Inferior parietal cortex (tissue), 1 donor: Measurements from ENCODE around the gene ALG2.
"Not testable (repeated sequence)": the region's sequence is repeated elsewhere in the genome, so short reads cannot be mapped to it uniquely, and the experiment has no call there.

Experiments used
- DNase-seq: peaks from one replicate; pipeline ENCODE4 v3.0.0-alpha.2; 2016; ENCODE audit errors: extremely low spot score

ALG2 gene

DNA sequence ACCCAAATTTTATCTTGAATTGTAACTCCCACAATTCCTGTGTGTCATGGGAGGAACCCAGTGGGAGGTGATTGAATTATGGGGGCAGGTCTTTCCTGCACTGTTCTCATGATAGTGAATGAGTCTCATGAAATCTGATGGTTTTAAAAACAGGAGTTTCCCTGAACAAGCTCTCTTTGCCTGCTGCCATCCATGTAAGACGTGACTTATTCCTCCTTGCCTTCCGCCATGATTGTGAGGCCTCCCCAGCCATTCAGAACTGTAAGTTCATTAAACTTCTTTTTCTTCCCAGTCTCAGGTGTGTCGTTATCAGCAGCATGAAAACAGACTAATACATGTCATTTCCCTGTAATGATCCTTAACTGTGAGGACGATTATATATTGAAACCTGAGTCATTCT is 16.1 kb upstream of the ALG2 start:
- DNase-seq = not testable (repeated sequence)

- no peak for DNase-seq
Observed at GRCh38 chr9:99237356-99237755, 15.6 kb upstream of the ALG2 start.

GRCh38 chr9:99235926-99236634 is 14.3 kb upstream of the ALG2 start:
- no peak for DNase-seq

- DNase-seq = no peak
Observed at GRCh38 chr9:99235069-99235468, 13.3 kb upstream of the ALG2 start.

DNA sequence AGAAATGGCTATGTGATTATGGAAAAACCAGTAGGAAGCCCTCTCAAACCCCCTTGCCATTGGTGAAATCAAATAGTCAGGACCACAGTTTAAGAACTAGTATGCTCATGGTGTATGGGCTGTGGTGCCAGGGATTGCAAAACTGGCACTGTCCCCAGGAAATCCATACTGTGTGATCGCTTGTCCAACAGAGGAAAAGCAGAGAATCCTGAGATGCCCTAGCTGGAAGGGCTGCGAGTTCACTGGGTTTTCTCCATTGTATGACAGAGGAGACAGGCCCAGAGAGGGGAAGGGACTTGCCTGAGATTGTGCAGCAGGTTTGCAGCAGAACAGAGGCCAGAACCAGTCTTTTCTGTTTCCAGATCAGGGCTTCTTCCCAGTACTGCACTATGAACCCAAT is 12.9 kb upstream of the ALG2 start:
- DNase-seq = no peak

DNA sequence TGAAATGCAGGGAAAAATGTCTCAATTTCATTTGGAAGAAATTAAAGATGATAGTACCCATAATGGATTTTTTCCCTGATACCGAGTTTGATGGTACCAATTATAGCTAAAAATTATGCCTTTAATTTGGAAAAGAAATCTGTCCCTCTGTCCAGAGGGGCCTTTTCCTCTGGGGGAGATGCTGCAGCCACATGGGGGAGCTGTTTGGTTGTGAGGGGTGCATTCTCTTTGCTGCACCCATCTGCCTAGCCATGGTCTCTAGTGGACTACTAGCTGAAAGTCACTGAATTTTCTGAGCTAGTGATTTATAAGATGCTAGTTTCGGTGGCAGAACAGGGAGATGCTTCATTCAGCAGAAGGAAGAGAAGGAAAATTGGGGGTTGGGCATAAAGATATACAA is 10.0 kb upstream of the ALG2 start:
- no peak for DNase-seq

DNA sequence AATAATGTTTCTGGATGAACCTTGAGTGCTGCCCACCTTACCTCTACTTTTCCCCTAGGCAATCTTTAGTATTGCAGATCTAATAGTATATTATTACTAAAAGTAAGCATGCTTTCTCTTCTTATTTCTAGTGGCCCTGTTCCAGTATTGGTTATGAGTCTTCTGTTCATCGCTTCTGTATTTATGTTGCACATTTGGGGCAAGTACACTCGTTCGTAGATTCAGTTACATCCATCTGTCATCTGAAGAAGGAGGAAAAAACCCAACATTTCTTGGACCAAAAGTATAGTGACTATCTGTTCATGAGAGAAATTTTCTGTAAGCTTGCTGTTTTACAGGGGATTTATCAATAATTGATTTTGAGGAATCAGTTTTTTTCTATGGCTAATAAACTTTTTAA is 8.5 kb upstream of the ALG2 start:
- DNase-seq = no peak

DNA sequence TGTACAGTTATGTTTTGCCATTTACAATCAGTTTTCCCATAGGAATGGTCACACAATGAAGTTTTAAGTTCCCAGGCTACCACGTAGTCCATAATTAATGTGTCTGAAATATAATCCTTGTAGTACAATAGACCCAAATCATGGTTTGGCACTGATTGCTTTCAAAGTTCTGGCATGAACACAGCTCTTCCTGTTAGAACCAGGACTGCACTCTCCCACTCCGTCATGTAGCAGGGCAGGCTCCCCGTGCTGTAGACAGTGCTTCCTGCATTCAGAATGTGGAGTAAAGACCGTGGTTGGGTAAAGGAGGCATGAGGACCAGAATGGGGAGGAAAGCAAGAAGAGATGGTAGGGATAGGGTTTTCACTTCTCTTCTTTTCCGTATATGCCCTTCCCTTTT is 4.3 kb upstream of the ALG2 start:
- DNase-seq = no peak

- no peak for DNase-seq
Observed at GRCh38 chr9:99224445-99224844, 2.7 kb upstream of the ALG2 start.

- no peak for DNase-seq
Observed at GRCh38 chr9:99222416-99223270, 901 bp upstream of the ALG2 start.

DNA sequence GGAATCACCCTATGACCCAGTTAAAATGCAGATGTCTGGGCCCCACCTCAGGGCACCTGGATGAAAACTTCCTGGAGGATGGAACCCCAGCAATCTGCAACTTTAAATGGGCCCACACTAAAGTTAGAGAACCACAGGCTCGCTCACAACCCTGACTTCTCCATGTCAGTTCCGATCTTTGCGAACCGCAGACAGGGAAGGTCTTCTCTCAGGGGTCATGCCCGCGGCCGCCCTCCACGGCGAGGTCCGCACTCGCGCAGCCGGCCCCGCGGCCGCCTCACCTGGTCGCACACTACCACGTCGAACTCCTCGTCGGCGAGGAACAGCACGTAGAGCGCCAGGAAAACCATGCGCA is 499 bp downstream of the ALG2 start:
- DNase-seq = no peak

GRCh38 chr9:99220011-99220410 is 1.7 kb downstream of the ALG2 start:
- no peak for DNase-seq

DNA sequence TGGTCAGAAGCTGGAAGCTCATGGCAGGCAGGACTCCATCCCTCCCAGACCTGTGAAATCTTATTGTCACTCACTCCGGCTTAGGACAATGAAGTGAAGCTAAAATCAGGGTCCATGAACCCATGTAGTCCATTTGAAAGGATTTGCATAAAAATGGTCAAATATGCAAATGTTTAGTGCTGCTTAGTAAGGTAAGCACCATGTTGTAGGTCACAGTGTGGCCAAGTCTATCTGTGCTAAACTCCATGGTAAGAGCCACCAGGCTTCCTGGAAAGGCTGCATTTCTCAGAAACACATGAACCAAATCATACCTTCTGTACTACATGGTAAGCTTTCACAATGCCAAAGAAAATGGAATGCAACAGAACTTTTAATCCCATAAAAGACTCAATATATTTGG is 5.7 kb downstream of the ALG2 start:
- no peak for DNase-seq

GRCh38 chr9:99213197-99213596 is 8.5 kb downstream of the ALG2 start:
- DNase-seq = no peak

GRCh38 chr9:99211746-99212145 is 10.0 kb downstream of the ALG2 start:
- no peak for DNase-seq

DNA sequence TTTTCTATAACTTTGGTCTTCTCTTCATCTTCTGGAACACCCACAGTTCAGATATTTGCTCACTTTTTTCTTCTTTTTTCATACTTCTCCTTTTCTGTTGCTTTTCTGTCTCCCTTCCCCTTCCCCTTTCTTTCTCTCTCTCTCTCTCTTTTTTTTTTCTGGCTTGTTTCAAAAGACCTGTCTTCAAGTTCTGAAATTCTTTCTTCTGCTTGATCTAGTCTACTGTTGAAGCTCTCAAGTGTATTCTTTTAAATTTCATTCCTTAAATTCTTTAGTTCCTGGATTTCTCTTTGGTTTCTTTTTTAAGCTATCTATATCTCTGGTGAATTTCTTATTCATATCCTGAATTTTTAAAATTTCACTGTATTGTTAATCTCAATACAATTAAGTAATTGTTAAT is 11.2 kb downstream of the ALG2 start:
- DNase-seq = no peak

- no peak for DNase-seq
Observed at GRCh38 chr9:99201603-99202002, 20.1 kb downstream of the ALG2 start.

DNA sequence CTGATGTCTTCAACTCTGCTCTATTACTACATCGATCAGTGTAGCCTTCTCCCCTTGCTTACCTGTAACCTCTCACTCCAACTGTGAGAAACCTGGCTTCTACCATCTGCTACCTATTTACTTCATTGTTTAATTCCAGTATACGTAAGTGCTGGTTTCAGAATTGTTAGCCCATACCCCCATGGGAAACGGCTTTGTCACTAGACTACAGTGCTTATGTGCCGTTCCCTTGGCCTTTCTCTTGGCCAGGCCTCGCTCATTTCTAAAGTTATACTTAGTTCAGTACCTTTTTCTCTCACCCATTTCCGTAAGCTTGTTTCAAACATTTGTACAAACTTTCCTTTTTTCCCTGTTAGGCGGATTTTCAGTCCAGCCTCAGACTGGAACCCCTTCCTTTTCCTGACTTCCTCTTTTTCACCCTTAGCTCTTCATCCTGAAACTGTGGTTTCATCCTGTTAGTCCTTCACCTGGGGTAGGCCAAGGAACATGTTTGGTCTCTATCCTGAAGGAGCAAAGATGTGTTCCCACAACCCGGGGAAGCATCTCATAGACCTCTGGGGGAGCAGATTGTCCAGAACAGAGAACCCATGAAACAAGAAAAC is 21.7 kb downstream of the ALG2 start:
- no peak for DNase-seq

GRCh38 chr9:99197987-99198386 is 23.8 kb downstream of the ALG2 start:
- DNase-seq = no peak

- DNase-seq = no peak
Observed at GRCh38 chr9:99197124-99197630, 24.6 kb downstream of the ALG2 start.

DNA sequence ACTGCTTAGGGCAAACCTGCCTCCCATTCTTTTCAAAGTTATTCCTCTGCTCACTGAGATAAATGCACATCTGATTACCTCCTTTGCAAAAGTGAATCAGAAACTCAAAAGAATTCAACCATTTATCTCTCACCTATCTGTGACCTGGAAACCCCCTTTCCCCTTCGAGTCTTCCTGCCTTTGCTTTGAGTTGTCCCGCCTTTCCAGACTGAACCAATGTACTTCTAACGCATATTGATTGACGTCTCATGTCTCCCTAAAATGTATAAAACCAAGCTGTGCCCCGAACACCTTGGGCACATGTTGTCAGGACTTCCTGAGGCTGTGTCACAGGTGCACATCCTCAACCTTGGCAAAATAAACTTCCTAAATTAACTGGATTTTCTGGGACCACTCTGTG is 25.3 kb downstream of the ALG2 start:
- DNase-seq = not testable (repeated sequence)

- DNase-seq = no peak
Observed at GRCh38 chr9:99193466-99193821, 28.3 kb downstream of the ALG2 start.
